NB4 (cell line): ENCODE results near the gene AGXT.

Experiments used
- MAX ChIP-seq: IDR thresholded peaks from 2 replicates; pipeline ENCODE4 v1.6.1; 2011; ENCODE audit warnings: low read depth, low read length
- MYC ChIP-seq: IDR thresholded peaks from 2 replicates; pipeline ENCODE4 v1.6.1; 2011; ENCODE audit warnings: low read depth, low read length
- POLR2A ChIP-seq: IDR thresholded peaks from 2 replicates; pipeline ENCODE4 v1.6.1; 2011; ENCODE audit warnings: mild to moderate bottlenecking; ENCODE audit not compliant: insufficient read length; ENCODE audit errors: extremely low read depth
- TF ChIP-seq, protein P1 (sequence below): IDR thresholded peaks from one replicate; pipeline ENCODE4 v1.5.1; 2012; ENCODE audit warnings: low read depth, low read length

GRCh38 chr2:240891492-240892340 lies 23.1 kb downstream of the AGXT start:
- TF ChIP-seq, protein P1, sequence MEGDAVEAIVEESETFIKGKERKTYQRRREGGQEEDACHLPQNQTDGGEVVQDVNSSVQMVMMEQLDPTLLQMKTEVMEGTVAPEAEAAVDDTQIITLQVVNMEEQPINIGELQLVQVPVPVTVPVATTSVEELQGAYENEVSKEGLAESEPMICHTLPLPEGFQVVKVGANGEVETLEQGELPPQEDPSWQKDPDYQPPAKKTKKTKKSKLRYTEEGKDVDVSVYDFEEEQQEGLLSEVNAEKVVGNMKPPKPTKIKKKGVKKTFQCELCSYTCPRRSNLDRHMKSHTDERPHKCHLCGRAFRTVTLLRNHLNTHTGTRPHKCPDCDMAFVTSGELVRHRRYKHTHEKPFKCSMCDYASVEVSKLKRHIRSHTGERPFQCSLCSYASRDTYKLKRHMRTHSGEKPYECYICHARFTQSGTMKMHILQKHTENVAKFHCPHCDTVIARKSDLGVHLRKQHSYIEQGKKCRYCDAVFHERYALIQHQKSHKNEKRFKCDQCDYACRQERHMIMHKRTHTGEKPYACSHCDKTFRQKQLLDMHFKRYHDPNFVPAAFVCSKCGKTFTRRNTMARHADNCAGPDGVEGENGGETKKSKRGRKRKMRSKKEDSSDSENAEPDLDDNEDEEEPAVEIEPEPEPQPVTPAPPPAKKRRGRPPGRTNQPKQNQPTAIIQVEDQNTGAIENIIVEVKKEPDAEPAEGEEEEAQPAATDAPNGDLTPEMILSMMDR: no peak
- TF ChIP-seq POLR2A (no peak), MYC (no peak), MAX (no peak)
